GM18951 (cell line): ENCODE data around the gene PJA1.

Source experiments
- POLR2A ChIP-seq: IDR thresholded peaks from 4 replicates; pipeline ENCODE4 v1.6.1; 2011; ENCODE audit warnings: mild to moderate bottlenecking; ENCODE audit not compliant: insufficient read length, insufficient read depth; ENCODE audit errors: extremely low read depth
- in situ Hi-C: fragments of 300-500 bp; cut with MboI; formaldehyde crosslinking; loops from one replicate; pipeline ENCODE4 v1.12.0; 2022; ENCODE audit warnings: low sequenced_read_pairs, mixed read lengths, inconsistent platforms; ENCODE audit not compliant: unreplicated experiment

PJA1 gene

GRCh38 chrX:69179380-69179911 lies 14.2 kb upstream of the PJA1 start:
- in situ Hi-C loops = no loop called here
- no peak for TF ChIP-seq POLR2A

DNA sequence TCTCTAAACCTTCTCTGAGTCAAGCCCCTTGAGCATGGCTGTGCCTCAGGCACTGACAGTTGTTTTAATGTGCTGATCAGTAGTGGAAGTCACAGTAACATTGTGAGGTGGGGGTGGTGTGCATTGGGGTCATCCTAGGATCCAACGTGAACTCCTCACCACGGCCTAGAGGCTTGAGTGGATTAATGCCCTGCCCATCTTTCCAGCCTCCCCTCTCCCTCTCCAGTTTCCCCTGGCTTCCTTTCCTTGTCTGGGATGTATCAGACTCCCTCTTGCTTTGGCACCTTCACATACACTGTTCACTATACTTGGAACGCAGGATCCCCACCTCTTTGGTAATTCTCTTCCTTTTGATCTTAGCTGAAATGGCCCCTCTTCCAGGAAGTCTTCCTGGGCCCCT lies 13.3 kb upstream of the PJA1 start:
- no peak for TF ChIP-seq POLR2A
- in situ Hi-C loops = no loop called here

DNA sequence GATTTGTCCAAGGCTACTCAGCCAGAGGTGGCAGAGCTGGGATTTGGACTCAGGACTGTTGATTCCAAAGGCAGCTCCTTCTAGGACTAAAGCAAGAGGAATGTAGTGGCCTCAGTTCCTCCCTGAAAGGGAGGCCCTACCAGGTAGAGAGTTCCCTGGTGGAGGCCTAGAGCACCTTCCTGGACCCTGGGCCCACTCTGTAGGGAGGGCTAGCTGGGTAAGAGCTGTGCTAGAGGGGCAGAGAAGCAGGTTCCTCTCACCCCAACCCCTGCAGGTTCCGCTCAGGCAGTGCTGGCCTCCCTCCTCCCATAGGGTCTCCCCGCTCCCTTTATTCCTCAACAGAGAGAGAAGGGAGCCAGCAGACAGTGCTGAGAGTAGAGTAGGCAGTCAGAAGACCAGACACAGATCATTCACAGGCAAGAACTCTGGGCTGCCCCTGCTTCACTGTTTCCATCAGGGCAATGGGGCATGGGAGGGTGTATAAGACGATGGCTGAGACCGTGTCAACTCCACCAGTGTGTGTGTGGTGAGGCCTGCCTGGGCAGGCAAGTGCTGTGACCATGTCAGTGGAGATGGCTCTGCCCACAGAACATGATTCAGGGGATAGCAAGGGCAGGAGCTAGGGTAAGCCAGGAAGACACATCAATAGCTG lies 12.4 kb upstream of the PJA1 start:
- in situ Hi-C loops = no loop called here

GRCh38 chrX:69176053-69176452 lies 10.8 kb upstream of the PJA1 start:
- no peak for TF ChIP-seq POLR2A
- in situ Hi-C loops = no loop called here

More for the DNA sequence above, 12.4 kb upstream of the PJA1 start:
- no peak for TF ChIP-seq POLR2A

- no peak for TF ChIP-seq POLR2A
- in situ Hi-C loops = no loop called here
Measured at GRCh38 chrX:69173906-69174305, 8.7 kb upstream of the PJA1 start.

GRCh38 chrX:69172937-69173336 lies 7.7 kb upstream of the PJA1 start:
- in situ Hi-C loops = no loop called here
- TF ChIP-seq POLR2A = no peak

DNA sequence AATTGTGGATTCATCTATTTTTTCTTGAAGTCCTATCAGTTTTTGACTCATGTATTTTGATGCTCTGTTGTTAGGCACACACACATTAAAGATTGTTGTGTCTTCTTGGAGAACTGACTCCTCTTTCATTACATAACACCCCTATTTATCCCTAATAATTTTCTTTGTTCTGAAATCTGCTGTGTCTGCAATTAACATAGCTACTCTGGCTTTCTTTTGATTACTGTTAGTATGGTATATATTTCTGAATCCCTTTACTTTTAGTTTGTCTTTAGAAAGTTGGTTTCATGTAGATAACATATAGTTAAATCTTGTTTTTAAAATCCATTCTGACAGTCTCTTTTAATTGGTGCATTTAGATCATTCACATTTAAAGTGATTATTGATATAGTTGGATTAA lies 5.1 kb upstream of the PJA1 start:
- TF ChIP-seq POLR2A = no peak
- in situ Hi-C loops = no loop called here

GRCh38 chrX:69163936-69164741 lies 1.1 kb downstream of the PJA1 start:
- in situ Hi-C loops = no loop called here
- no peak for TF ChIP-seq POLR2A

DNA sequence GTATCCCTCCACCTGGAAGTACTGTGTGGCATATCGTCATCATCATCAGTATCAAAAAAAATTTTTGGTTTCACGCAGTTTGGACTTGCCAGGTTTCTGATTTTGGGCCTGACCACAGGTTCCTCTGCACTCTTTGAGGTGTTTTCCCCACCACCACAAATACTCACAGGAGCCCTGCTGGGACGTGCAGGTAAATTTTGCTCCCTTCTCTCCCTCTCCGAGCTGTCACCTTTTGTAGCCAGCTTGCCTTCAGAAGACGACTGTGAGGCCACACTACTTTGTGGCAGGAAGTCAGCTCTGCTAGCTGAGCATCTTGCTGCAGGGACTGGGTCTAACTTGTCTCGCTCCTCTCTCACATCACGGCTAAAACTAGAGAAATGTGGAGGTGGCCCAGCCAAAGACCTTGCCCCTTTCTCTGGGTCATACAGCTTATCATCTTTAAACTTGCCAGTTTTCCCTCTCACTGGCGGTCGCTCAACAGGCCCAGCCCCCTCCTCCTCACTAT lies 2.8 kb downstream of the PJA1 start:
- in situ Hi-C loops = no loop called here
- no peak for TF ChIP-seq POLR2A

- TF ChIP-seq POLR2A = no peak
- in situ Hi-C loops = no loop called here
Measured at GRCh38 chrX:69161786-69162349, 3.4 kb downstream of the PJA1 start.

DNA sequence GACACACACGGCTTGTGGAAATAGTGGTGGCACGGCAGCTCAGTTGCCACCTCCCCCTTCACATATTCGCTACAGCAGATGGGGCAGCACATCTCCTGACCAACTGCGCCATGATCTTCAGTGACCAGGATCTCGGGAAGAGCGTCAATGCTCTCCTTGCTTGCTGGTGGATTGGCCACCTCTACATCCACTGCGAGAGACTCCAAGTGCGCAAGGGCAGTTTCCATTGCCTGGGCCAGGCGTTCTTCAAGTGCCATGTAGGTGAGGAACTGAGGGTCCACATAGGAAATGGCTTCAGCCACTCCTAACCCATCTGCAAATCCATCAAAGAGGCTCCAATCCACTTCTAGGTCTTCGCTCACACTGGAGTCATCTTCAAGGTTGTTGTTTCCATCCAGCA lies 3.9 kb downstream of the PJA1 start:
- TF ChIP-seq POLR2A = no peak
- in situ Hi-C loops = no loop called here

DNA sequence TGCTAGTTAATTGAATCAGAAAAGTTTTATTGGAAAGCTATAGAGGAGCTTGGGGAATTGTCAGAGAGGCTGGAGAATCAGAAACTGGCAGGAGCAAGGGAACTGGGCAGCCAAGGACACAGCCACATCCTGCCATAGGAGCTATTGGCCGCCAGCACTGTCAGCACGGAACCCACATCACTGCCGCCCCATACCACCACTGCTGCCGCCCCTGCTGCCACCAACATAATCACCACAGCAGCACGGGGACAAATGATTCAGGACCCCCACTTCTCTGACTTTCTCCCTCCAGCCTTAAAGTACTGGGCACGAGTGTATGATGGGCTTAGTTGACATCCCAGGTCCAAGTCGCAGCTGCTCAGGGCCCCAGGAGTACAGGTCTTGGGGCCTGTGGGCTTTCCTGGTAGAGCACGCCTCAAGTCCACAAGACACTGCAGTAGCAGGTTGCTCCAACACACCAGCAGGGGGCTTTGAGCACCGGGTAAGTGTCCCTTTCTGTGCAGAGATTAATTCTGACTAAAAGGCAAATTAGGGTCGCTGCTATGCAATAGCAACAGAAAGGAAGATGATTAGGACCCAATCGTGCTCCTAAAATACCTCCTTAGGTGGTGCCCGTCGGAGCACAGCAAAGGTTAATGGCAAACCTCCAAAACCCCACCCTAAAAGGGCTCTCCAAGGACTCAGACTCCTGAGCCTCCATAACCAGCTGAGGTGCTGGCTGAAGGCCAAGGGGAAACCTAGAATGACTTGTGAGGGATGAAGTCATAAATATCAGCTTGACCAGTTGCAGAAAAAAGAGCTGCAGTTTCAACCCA lies 6.9 kb downstream of the PJA1 start:
- in situ Hi-C loops = no loop called here
- no peak for TF ChIP-seq POLR2A

GRCh38 chrX:69156638-69157037 lies 8.6 kb downstream of the PJA1 start:
- no peak for TF ChIP-seq POLR2A
- in situ Hi-C loops = no loop called here
